Activated naive CD4-positive, alpha-beta T cell treated with anti-CD3 and anti-CD28 coated beads, Interleukin-2, amount 50 U/mL, for 72 hours (primary cell): ENCODE results near the gene DMP1. TPM values are rescaled to one million over a fixed set of nuclear protein-coding genes. Genes with fewer than 3 reads are reported as not detected.
A peak's percentile ranks its signal among the peaks of the same experiment; 100 is the strongest.
"Not testable (repeated sequence)": the region's sequence is repeated elsewhere in the genome, so short reads cannot be mapped to it uniquely, and the experiment has no call there.

Source experiments
- ATAC-seq, 2 donors: fragments of 150-1000 bp; cut with Tn5 transposase; 2 replicates each; pipeline ENCODE4 v1.10.0; 2021; ENCODE audit warnings: mild to moderate bottlenecking in 2 of 2, moderate library complexity in 2 of 2
- DNase-seq, 2 donors: peaks; one replicate each; pipeline ENCODE4 v3.0.0; 2021 to 2022; ENCODE audit warnings: low spot score in 2 of 2
- H3K27ac Mint-ChIP-seq, 2 donors: one replicate each; pipeline ENCODE4 v1.8.0; 2022; ENCODE audit warnings: mild to moderate bottlenecking in 2 of 2, mixed read lengths in 2 of 2
- H3K36me3 Mint-ChIP-seq, 2 donors: one replicate each; pipeline ENCODE4 v1.8.0; 2022; ENCODE audit warnings: mixed read lengths in 2 of 2
- H3K9me3 Mint-ChIP-seq, 2 donors: one replicate each; pipeline ENCODE4 v1.8.0; 2022; ENCODE audit warnings: mixed read lengths in 2 of 2
- total RNA-seq, 2 donors: library from RNA; stranded (reverse); gene quantifications; one replicate each; pipeline ENCODE4 v1.2.3, GENCODE V29; 2022

DMP1 gene
- total RNA-seq, 2 donors from 2014 or later: not detected

DNA sequence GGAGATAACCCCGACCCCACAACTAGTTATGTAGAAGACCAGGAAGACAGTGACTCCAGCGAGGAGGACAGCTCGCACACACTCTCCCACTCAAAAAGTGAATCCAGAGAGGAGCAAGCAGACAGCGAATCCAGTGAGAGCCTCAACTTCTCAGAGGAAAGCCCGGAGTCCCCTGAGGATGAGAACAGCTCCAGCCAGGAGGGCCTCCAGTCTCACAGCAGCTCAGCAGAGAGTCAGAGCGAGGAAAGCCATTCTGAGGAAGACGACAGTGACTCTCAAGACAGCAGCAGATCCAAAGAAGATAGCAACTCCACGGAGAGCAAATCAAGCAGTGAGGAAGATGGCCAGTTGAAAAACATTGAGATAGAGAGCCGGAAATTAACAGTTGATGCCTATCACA is 12.8 kb downstream of the DMP1 start:
- ATAC-seq (no peak), DNase-seq (no peak)
- Mint-ChIP-seq H3K27ac (no peak overlapping the region), H3K9me3 (peaks cover 0 to 7% of the 10 kb centered on the region in 2 donors), H3K36me3 (no peaks in the 10 kb centered on the region)

DNA sequence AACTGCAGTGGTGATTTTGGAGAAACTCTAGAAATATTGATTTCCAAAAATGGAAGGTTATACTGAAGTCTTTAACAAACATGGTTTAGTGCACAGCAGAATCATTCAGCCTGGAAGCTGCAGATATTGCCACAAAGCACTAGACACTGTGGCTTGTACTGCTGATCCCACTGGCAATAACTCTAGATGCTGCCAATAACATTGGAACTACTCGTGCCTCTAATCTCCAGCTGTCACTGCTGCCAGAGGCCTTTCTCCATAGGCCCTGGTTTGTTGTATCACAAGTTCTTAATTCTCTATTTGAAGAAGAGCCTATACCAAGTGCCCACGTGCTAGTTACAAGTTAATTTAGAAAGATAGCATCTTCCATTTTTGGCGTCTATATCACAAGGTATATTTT is 19.3 kb downstream of the DMP1 start:
- H3K36me3 Mint-ChIP-seq: peaks cover 9 to 20% of the 10 kb centered on the region in 2 donors
- no peak for DNase-seq
- H3K27ac Mint-ChIP-seq: no peak overlapping the region
- H3K9me3 Mint-ChIP-seq: peaks cover 9 to 17% of the 10 kb centered on the region in 2 donors
- no peak for ATAC-seq

DNA sequence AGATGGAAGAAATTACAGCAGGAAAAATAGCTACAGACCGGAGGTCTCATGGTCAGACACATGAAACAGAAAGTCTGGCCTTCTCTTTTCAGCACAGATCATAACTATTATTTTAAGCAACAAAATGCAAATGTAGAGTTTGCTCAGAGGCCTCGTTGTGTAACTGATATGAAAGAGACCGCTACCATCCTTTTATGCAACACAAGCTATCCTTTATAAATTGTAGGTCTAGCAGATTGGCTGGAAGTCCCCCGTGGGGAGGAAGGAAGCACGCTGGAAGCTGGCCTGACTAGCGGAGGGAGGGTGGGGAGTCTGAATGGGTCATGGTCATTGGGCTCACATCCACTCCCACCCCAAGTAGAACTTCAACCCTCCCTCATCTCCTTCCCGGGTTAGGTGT is 27.7 kb downstream of the DMP1 start:
- DNase-seq: no peak
- no peak for ATAC-seq
- H3K9me3 Mint-ChIP-seq: peaks cover 7 to 13% of the 10 kb centered on the region in 2 donors
- no peak overlapping the region for H3K27ac Mint-ChIP-seq
- H3K36me3 Mint-ChIP-seq: peaks cover 6 to 12% of the 10 kb centered on the region in 2 donors

DNA sequence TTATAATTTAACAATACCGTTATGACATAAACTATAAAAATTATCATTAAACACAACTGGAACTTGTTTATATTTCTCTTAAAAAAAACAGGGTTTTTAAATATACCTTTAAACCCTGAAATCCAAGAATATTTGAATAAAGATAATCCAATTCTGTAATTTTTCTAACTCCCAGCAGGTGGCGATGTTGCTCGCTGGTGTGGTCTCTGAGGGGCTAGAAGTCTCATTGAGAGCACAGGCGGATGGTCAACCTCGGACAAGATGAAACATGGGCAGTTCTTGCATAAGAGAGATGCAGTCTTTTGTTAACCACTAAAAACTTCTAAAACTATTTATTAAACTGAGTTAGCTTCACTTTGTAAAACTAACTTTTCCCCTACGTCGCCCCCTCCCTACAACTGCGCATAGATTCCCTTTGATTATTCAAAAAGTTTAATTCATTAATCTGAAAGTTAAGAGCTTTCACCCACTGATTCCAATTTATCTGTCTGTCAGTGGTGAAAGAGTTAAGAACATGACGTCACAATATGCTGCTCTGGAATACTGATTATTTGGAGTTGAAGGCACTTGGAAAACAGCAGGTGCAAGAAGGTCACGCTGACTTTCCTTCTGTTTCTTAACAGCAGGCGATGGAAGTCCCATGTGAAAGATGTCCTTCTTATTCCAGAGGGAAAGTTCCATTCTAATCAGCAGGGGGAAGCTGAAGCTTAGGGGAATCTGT is 29.5 kb downstream of the DMP1 start:
- peaks cover 0 to 3% of the 10 kb centered on the region in 2 donors for H3K9me3 Mint-ChIP-seq
- H3K27ac Mint-ChIP-seq: no peak overlapping the region
- peaks cover 0 to 1% of the 10 kb centered on the region in 2 donors for H3K36me3 Mint-ChIP-seq
- peak in 1 of 2 donors; percentile 38 for ATAC-seq
- DNase-seq: peak in 1 of 2 donors; percentile 43

DNA sequence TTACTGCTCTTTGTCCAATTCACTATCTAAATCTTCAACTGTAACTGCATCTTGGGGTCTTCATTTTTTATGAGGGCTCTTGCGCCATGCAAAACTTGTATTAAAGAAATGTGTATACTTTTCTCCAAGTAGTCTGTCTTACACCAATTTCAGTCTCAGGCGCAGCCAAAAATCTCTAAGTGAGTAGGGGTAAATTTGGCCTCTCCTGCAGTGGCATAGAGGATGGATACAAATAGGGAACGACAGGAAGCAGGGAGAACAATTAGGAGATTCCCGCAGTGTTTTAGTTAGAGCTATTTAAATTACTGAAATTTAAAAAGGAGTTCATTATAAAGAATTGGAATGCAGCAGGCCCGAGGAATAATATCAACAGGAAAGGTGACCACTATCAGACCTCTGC is 30.2 kb downstream of the DMP1 start:
- ATAC-seq (no peak), DNase-seq (no peak)
- H3K27ac Mint-ChIP-seq: no peak overlapping the region
- no peaks in the 10 kb centered on the region for H3K9me3 Mint-ChIP-seq
- H3K36me3 Mint-ChIP-seq: no peaks in the 10 kb centered on the region

DNA sequence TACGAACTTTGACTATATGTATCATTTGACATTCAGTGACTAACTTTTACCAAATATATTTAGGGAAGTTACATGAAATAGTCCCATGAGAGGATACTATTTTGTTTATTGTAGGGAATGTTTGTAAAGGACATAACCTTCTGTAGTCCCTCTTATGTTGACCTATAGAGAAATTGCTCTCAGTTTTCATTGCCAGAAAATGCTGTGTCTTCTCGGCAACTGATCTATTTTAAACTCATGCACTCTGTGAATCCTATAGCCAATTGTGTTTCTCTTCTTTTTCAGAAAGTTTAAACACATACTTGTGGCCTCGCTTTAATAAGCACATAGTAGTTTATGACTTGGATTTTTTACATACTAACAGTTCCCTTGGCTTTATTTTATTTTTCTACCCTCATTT is 38.2 kb downstream of the DMP1 start:
- Mint-ChIP-seq H3K9me3 (peaks cover 9 to 15% of the 10 kb centered on the region in 2 donors), H3K36me3 (peaks cover 9 to 10% of the 10 kb centered on the region in 2 donors), H3K27ac (no peak overlapping the region)
- DNase-seq: no peak
- no peak for ATAC-seq

DNA sequence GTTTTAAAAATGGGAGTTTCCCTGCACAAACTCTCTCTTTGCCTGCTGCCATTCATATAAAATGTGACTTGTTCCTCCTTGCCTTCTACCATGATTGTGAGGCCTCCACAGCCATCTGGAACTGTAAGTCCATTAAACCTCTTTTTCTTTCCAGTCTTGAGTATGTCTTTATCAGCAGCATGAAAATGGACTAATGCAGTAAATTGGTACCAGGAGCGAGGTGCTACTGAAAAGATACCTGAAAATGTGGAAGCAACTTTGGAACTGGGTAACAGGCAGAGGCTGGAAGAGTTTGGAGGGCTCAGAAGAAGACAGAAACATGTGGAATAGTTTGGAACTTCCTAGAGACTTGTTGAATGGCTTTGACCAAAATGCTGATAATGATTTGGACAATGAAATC is 40.9 kb downstream of the DMP1 start:
- ATAC-seq, H3K27ac Mint-ChIP-seq, DNase-seq: not testable (repeated sequence)
- Mint-ChIP-seq H3K9me3 (peaks cover 13 to 23% of the 10 kb centered on the region in 2 donors), H3K36me3 (peaks cover 9 to 13% of the 10 kb centered on the region in 2 donors)

DNA sequence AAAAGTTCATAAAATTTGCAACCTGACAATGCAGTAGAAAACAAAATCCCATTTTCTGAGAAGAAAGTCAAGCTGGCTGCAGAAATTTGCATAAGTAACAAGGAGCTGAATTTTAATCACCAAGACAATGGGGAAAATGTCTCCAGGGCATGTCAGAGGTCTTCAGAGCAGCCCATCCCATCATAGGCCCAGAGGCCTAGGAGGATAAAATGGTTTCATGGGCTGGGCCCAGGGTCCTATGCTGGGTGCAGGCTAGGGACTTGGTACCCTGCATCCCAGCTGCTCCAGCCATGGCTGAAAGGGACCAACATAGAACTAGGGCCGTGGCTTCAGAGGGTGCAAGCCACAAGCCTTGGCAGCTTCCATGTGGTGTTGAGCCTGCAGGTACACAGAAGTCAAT is 42.0 kb downstream of the DMP1 start:
- H3K9me3 Mint-ChIP-seq: peaks cover 13 to 23% of the 10 kb centered on the region in 2 donors

DNA sequence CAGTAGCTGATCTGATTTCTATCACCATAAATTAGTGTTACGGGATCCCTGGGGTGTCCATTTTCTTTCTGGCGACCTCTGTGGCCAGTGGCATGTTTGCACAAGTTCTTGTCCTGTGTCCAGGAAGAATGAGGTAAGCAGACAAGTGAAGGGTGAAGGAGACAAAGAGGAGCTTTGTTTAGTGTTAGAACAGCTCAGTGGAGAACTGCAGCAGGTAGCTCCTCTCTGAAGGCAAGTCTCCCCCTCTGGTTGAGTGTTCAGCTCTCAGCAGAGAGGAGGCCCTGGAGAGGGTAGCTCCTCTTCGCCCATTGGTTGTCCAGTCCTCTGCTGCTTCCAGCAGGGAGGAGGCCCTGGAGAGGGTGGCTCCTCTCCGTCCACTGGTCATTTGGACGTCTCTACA is 47.2 kb downstream of the DMP1 start:
- peaks cover 0 to 6% of the 10 kb centered on the region in 2 donors for H3K36me3 Mint-ChIP-seq
- ATAC-seq (no peak), DNase-seq (no peak)
- H3K9me3 Mint-ChIP-seq: peaks cover 11 to 14% of the 10 kb centered on the region in 2 donors
- no peak overlapping the region for H3K27ac Mint-ChIP-seq

More for the DNA sequence above, 42.0 kb downstream of the DMP1 start:
- ATAC-seq, H3K27ac Mint-ChIP-seq, DNase-seq: not testable (repeated sequence)
- H3K36me3 Mint-ChIP-seq: peaks cover 9 to 13% of the 10 kb centered on the region in 2 donors

DNA sequence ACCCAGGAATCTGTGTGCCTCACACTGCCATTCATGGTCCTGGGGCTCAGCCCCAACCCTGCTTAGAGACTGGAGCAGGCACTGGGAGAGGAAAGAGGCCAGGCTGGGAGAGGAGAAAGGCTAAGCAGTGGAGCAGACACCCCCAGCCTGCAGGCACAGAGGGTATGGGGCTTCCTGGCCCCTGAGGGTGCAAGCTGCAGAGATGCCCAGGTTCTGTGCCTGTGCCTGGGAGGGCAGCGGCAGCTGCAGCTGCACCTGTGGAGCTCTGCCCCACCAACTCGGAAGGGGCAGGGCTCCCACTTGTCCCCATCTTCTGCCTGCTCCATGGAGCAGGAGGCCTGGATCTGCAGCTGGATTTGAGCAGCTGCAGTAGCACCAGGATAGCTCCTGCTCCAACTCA is 47.9 kb downstream of the DMP1 start:
- no peak for ATAC-seq
- peaks cover 0 to 6% of the 10 kb centered on the region in 2 donors for H3K36me3 Mint-ChIP-seq
- H3K27ac Mint-ChIP-seq: no peak overlapping the region
- peaks cover 11 to 12% of the 10 kb centered on the region in 2 donors for H3K9me3 Mint-ChIP-seq
- no peak for DNase-seq

DNA sequence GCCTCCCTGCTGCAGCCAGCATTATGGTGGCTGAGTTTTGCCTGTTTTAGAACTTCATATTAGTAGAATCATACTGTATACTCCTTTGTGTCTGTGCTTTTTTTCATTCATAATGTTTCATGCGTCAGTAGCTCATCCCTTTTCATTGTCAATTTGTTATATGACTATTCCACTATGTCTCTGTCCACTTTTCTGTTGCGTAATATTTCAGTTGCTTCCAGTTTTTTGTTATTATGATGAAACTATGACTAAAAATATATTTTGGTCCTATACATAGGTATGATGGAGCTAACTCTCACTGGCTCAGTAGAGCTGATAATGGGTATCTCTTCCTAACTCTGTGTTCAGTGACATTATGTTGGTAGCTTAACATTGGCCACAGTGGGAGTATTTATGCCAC is 48.3 kb downstream of the DMP1 start:
- Mint-ChIP-seq H3K9me3 (peaks cover 7% of the 10 kb centered on the region in 2 donors), H3K36me3 (peaks cover 0 to 3% of the 10 kb centered on the region in 2 donors), H3K27ac (no peak overlapping the region)
- ATAC-seq: no peak
- DNase-seq: no peak

DNA sequence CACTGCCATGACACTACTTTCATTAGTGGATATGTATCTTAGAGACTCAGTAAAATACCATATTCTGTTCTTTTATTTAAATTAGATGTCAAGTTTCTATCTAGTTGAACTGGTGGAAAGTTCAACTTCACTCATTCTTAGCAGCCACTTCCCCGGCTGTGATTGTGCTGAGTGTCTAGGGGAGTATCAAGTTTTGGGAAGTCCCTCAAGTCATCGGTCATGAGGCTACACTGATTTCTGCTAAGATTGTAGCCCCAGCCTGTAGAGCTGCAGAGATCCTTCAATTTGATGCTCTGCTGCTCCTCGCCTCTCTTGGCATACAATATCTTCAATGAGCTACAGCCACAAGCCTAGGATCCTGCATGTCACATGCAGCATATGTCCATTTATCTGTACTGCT is 53.9 kb downstream of the DMP1 start:
- ATAC-seq (no peak), DNase-seq (no peak)
- Mint-ChIP-seq H3K36me3 (no peaks in the 10 kb centered on the region), H3K9me3 (no peaks in the 10 kb centered on the region), H3K27ac (no peak overlapping the region)

DNA sequence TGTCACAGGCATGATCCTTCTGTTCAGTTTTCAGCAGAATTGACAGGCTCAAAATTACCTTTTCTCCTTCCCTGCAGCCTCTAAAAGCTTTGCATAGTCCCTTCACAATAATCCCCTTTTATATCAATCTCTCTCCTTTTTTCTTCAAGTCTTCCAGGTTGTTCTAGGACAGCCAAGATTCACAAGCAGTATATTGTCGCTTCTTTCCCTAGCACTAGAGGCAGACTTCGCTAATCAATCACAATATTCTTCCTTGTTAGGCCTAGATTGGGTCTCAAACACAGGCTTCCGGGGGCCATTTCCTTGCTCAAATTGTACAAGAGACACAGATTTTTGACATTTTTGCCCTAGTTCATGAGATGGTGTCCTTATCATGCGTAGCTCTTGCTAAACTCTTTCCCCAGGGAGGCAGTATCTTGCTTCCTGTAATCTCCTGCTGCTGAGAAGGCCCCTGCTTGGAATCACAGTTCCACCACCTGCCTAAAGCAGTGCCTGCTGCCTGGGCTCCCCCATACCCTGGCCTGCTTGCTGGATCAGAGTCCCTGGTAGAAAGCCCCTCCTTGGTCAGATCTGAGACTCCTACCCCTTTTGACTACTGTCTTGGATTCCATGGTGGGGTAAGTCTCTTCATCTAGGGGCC is 57.3 kb downstream of the DMP1 start:
- Mint-ChIP-seq H3K27ac (no peak overlapping the region), H3K9me3 (no peaks in the 10 kb centered on the region), H3K36me3 (no peaks in the 10 kb centered on the region)
- DNase-seq (no peak), ATAC-seq (no peak)

Other genes starting within 250 kb of the DMP1 start
- gene NUDT9, start 227.7 kb upstream of the DMP1 start, total RNA-seq: 10 to 100 TPM in 1 of 2 donors, 1 to 10 TPM in 1; 9.7 to 12.0 TPM
- not detected for gene SPARCL1, start 120.9 kb upstream of the DMP1 start, total RNA-seq
- gene DSPP, start 41.8 kb upstream of the DMP1 start, total RNA-seq: not detected
- gene IBSP, start 149.3 kb downstream of the DMP1 start, total RNA-seq: not detected
- gene MEPE, start 182.7 kb downstream of the DMP1 start, total RNA-seq: not detected